SJSA1 (cell line): Measurements from ENCODE around the gene DIAPH1. TPM values are rescaled to one million over a fixed set of nuclear protein-coding genes. Genes with fewer than 3 reads are reported as not detected.
A peak's percentile ranks its signal among the peaks of the same experiment; 100 is the strongest.

Source experiments
- DNase-seq, 2 experiments: peaks; one replicate each; pipeline ENCODE4 v3.0.0-alpha.2; 2015 to 2020; ENCODE audit warnings: low spot score in 2 of 2, low read depth in 1 of 2
- H3K27ac ChIP-seq: fragments of 250-450 bp; sonication (Bioruptor Pico); 2 replicates; pipeline ENCODE4 v1.5.1; 2020; ENCODE audit warnings: mild to moderate bottlenecking, moderate library complexity
- H3K27me3 ChIP-seq: fragments of 250-450 bp; sonication (Bioruptor Pico); replicated peaks from 2 replicates; pipeline ENCODE4 v1.5.1; 2020; ENCODE audit warnings: mild to moderate bottlenecking, moderate library complexity
- H3K36me3 ChIP-seq: fragments of 250-450 bp; sonication (Bioruptor Pico); 2 replicates; pipeline ENCODE4 v1.5.1; 2020; ENCODE audit warnings: mild to moderate bottlenecking
- H3K4me1 ChIP-seq: fragments of 250-450 bp; sonication (Bioruptor Pico); replicated peaks from 2 replicates; pipeline ENCODE4 v1.6.1; 2021; ENCODE audit warnings: mild to moderate bottlenecking
- H3K4me3 ChIP-seq: fragments of 250-450 bp; sonication (Bioruptor Pico); 2 replicates; pipeline ENCODE4 v1.5.1; 2020; ENCODE audit warnings: mild to moderate bottlenecking
- H3K9me3 ChIP-seq: fragments of 250-450 bp; sonication (Bioruptor Pico); replicated peaks from 2 replicates; pipeline ENCODE4 v1.5.1; 2020; ENCODE audit warnings: mild to moderate bottlenecking
- total RNA-seq: library from RNA; depleted of rRNA; stranded (reverse); fragments of >200 nt; shearing (Covaris generic); gene quantifications from 2 replicates; pipeline ENCODE4 v1.2.3, GENCODE V29; 2014

The DIAPH1 gene
- total RNA-seq, 1 experiment from 2014 or later, result 44.5 TPM

DNA sequence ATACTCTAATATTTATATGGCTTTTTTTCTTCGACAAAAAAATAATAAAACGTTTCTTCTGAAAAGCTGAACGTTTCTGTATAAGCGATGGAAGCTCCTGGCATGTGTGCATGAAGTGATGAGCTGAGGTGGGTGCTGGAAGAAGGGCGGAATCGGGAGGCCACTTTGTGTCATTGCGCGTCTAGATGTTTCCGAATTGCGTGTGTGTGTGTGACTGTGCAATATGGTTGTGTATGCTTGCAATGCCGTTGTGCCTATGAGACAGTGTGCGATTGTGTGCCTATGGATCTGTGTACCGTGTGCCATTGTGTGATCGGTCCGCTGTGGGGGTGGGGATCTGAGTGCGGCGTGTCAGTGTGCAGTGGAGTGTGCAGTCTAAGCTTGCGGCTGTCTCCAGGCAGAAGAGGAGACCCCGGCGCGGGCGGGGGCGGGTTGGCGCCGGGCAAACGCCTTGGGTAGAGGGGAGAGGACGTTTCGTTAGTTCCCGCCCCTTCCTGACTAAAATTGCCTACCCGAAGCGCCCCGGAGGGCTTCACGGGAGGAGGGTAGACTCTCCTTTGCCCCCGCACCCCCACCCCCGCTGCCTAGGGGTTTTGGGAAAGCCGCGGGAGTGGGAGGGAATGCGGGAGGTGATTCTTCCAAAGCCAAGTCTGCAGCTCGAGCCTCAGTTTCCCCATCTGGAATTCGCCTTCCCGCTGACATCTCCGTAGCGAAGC lies 105.7 kb downstream of the DIAPH1 start:
- Histone ChIP-seq H3K27me3 (no peaks in the 10 kb centered on the region), H3K36me3 (peaks cover 49% of the 10 kb centered on the region), H3K9me3 (no peaks in the 10 kb centered on the region), H3K27ac (peak overlapping the region; percentile 68), H3K4me1 (peaks cover 60% of the 10 kb centered on the region), H3K4me3 (peak overlapping the region; percentile 3)
- DNase-seq, result no peak

DNA sequence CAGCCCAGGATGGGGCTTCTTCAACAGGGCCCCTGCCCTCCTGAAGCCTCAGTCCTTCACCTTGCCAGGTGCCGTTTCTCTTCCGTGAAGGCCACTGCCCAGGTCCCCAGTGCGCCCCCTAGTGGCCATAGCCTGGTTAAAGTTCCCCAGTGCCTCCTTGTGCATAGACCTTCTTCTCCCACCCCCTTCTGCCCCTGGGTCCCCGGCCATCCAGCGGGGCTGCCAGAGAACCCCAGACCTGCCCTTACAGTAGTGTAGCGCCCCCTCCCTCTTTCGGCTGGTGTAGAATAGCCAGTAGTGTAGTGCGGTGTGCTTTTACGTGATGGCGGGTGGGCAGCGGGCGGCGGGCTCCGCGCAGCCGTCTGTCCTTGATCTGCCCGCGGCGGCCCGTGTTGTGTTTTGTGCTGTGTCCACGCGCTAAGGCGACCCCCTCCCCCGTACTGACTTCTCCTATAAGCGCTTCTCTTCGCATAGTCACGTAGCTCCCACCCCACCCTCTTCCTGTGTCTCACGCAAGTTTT lies 106.3 kb downstream of the DIAPH1 start:
- H3K9me3 ChIP-seq, result no peaks in the 10 kb centered on the region
- peak in 1 of 2 experiments; percentile 72 for DNase-seq
- H3K27me3 ChIP-seq, result no peaks in the 10 kb centered on the region
- H3K27ac ChIP-seq, result no peak overlapping the region
- peaks cover 44% of the 10 kb centered on the region for H3K36me3 ChIP-seq
- no peak overlapping the region for H3K4me3 ChIP-seq
- peaks cover 67% of the 10 kb centered on the region for H3K4me1 ChIP-seq

DNA sequence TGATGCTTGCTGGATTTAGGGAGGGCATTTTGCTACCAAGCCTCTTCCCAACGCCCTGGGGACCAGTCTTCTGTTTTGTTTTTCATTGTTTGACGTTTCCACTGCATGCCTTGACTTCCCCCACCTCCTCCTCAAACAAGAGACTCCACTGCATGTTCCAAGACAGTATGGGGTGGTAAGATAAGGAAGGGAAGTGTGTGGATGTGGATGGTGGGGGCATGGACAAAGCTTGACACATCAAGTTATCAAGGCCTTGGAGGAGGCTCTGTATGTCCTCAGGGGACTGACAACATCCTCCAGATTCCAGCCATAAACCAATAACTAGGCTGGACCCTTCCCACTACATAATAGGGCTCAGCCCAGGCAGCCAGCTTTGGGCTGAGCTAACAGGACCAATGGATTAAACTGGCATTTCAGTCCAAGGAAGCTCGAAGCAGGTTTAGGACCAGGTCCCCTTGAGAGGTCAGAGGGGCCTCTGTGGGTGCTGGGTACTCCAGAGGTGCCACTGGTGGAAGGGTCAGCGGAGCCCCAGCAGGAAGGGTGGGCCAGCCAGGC lies 107.0 kb downstream of the DIAPH1 start:
- Histone ChIP-seq H3K9me3 (no peaks in the 10 kb centered on the region), H3K4me1 (peaks cover 71% of the 10 kb centered on the region), H3K27me3 (no peaks in the 10 kb centered on the region), H3K36me3 (peaks cover 39% of the 10 kb centered on the region), H3K4me3 (no peak overlapping the region), H3K27ac (no peak overlapping the region)
- no peak for DNase-seq

DNA sequence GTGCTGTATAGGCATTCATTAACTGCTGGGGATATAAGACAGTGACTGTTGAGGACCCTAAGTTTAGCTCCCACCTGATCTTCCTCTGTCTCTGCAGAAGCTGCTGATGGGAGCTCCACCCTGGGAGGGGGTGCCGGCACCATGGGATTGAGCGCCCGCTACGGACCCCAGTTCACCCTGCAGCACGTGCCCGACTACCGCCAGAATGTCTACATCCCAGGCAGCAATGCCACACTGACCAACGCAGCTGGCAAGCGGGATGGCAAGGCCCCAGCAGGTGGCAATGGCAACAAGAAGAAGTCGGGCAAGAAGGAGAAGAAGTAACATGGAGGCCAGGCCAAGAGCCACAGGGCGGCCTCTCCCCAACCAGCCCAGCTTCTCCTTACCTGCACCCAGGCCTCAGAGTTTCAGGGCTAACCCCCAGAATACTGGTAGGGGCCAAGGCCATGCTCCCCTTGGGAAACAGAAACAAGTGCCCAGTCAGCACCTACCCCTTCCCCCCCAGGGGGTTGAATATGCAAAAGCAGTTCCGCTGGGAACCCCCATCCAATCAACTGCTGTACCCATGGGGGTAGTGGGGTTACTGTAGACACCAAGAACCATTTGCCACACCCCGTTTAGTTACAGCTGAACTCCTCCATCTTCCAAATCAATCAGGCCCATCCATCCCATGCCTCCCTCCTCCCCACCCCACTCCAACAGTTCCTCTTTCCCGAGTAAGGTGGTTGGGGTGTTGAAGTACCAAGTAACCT lies 107.8 kb downstream of the DIAPH1 start:
- H3K27me3 ChIP-seq, result no peaks in the 10 kb centered on the region
- no peak overlapping the region for H3K27ac ChIP-seq
- no peaks in the 10 kb centered on the region for H3K9me3 ChIP-seq
- H3K4me1 ChIP-seq, result peaks cover 66% of the 10 kb centered on the region
- peaks cover 31% of the 10 kb centered on the region for H3K36me3 ChIP-seq
- H3K4me3 ChIP-seq, result no peak overlapping the region
- no peak for DNase-seq

DNA sequence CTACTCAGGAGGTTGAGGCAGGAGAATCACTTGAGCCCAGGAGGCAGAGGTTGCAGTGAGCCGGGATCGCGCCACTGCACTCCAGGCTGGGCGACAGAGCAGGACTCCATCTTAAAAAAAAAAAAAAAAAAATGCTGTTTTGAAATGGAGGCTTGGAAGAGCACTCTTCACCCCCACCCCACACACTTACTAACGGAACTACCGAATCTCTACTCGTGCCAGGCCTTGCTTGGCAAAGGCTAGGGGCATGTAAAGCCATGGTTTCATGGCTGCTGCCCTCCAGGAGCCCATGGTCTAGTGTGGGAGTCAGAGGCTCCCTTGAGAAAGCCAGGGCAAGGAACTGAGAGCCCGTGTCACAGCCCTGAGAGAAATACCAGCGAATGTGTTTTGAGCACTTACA lies 108.6 kb downstream of the DIAPH1 start:
- Histone ChIP-seq H3K27ac (no peak overlapping the region), H3K9me3 (no peaks in the 10 kb centered on the region), H3K27me3 (no peaks in the 10 kb centered on the region), H3K4me3 (no peak overlapping the region), H3K36me3 (peaks cover 29% of the 10 kb centered on the region), H3K4me1 (peaks cover 58% of the 10 kb centered on the region)
- no peak for DNase-seq

DNA sequence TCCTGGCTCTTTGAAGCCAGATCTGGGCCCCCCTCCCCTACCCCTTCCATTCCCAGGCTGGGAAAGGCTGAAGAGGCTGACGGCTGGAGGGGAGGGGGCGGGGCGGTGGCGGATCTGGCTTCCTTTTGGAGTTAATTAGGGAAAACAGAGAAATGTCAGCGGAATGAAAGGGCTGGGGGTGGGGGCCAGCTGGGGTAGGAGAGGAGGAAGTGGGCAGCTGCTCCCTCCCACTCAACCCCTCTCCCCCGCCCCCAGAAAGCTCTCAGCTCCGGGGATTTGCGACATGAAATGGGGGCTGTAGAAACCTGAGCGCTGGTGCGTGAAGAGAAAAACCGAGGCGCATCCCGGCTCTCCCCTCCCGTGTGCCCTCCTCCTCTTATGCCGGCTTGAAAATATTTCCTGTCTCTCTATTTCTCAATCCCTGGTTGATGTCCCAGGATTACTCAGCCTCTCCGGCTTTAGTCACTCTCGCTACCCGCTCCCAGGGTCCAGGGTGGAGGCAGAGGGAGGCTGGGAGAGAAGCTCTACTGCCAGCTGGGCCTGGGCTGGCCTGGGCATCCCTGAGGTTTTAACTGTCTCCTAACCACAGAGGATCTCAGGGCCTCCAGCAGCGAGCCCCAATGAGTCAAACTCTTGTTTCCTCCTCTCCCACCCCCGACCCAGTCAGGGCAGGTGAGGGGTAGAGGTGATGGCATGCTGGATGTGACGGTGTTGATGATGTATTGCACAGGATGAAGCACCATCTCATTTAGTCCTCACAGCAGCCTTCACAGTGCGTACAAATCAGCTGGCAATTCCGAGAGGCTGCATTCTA lies 109.8 kb downstream of the DIAPH1 start:
- H3K27me3 ChIP-seq, result no peaks in the 10 kb centered on the region
- H3K4me1 ChIP-seq, result peaks cover 46% of the 10 kb centered on the region
- no peak overlapping the region for H3K4me3 ChIP-seq
- peaks cover 29% of the 10 kb centered on the region for H3K36me3 ChIP-seq
- H3K9me3 ChIP-seq, result no peaks in the 10 kb centered on the region
- DNase-seq, result peak; percentile 66 to 79
- H3K27ac ChIP-seq, result peak overlapping the region; percentile 14

DNA sequence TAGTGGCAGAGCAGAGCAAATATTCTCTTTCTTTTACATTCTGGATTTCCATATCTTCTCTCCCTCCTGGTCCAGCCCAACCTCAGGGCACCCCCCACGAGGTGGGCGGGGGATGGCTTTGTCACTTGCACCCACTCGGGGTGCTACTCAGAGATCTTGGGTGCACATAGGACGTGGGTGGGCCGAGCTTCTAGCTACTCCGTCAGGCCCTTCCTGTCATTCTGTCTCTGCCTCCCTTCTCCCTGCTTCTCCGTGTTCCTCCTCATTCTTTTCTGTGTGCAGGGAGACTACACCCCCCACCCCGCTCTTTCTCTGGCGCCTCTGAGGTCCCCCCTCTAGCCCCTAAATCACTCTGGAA lies 110.4 kb downstream of the DIAPH1 start:
- peaks cover 40% of the 10 kb centered on the region for H3K4me1 ChIP-seq
- no peaks in the 10 kb centered on the region for H3K27me3 ChIP-seq
- H3K27ac ChIP-seq, result peak overlapping the region; percentile 14
- H3K36me3 ChIP-seq, result peaks cover 29% of the 10 kb centered on the region
- DNase-seq, result peak in 1 of 2 experiments; percentile 49
- no peak overlapping the region for H3K4me3 ChIP-seq
- no peaks in the 10 kb centered on the region for H3K9me3 ChIP-seq

DNA sequence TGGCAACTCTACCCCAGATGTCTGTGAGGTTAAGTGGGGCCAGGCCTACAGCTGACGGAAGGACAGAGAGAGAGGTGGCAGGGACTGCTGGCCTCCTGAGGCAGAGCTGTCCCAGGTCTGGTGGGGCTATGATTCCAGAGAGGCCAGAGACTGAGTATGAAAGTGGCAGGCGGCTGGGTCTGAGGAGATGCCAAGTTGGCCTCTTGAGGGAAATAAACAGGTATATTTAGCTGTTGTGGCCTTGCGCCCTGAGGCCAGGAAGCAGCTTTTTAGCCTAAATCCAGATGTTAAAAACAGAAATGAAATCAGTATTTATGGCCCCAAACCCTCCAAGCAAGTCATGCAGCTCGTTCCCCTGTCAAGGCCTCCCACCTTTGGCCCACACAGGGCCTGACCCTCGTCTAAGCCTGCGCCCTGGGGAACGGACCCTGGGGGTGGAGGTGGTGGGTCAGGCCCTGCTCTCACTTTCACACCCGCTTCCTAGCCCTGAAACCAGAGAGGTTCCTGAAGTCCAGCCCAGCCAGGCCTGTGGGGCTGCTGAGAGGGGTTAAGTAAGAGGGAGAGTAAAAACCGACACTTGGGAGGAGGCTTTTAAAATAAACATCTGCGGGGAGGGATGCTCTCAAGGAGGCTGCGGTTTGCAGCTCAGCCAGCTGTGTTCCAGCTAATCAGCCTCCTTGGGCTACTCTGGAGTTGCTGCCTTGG lies 111.3 kb downstream of the DIAPH1 start:
- Histone ChIP-seq H3K4me3 (no peak overlapping the region), H3K36me3 (peaks cover 20% of the 10 kb centered on the region), H3K27me3 (no peaks in the 10 kb centered on the region)

DNA sequence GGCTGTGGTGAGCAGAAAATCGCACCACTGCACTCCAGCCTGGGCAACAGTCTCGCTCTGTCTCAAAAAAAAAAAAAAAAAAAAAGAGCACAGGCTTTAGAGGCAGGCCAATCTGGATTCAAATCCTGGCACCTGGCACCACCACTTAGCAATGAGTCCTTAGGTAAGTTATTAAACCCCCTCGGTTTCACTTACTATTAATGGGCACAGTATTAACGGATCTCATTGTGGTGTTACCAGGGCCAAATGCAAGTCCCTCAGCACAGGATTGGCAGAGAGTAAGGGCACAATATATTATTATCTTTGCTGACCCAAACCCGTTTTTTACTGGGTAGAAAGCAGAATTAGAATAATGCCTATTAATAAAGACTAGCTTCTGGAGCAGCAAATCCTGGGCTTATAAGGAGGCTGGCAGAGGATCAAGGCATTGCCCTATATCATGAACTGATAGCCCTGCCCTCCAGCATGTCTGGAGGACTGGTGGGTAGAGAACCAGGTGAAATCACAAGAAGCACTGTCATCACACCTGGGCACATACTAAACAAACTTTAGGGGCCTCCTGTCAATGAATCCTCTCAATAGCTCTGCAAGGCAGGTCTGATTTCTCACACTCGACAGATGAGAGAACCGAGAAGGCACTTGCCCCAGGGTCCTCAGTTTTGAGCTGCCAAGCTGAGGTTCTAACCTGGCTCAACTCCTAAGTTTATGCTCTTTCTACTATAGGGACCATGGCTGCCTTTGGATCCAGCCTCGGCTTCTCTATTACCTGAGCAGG lies 112.2 kb downstream of the DIAPH1 start:
- Histone ChIP-seq H3K27me3 (no peaks in the 10 kb centered on the region), H3K4me3 (no peak overlapping the region), H3K4me1 (peaks cover 34% of the 10 kb centered on the region), H3K27ac (no peak overlapping the region), H3K36me3 (peaks cover 10% of the 10 kb centered on the region), H3K9me3 (no peaks in the 10 kb centered on the region)
- DNase-seq, result no peak

More for the DNA sequence above, 111.3 kb downstream of the DIAPH1 start:
- Histone ChIP-seq H3K4me1 (peaks cover 34% of the 10 kb centered on the region), H3K9me3 (no peaks in the 10 kb centered on the region), H3K27ac (no peak overlapping the region)
- DNase-seq, result peak; percentile 81 to 85

DNA sequence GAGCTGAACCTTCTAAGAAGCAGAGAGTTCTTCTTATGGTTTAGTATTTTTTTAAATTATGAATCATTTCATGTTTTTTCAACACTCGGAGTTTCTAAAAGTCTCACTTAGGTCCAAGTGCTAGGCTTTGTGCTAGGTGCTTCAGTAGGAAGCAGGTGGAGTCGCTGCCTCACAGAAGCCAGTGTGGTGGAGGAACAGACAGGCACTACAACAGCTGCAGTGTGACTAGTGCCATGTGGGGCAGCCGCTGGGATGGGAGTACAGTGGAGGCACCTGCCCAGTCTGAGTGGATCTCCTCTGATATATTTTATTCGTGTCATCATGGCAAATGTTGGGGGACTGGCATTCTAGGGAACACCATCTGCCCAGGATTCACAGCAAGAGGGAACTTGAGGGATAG lies 114.6 kb downstream of the DIAPH1 start:
- Histone ChIP-seq H3K9me3 (no peaks in the 10 kb centered on the region), H3K4me1 (peaks cover 27% of the 10 kb centered on the region), H3K27ac (no peak overlapping the region), H3K27me3 (no peaks in the 10 kb centered on the region), H3K4me3 (no peak overlapping the region), H3K36me3 (peaks cover under 1% of the 10 kb centered on the region; the same call in 1 of the 2 replicates)
- no peak for DNase-seq

DNA sequence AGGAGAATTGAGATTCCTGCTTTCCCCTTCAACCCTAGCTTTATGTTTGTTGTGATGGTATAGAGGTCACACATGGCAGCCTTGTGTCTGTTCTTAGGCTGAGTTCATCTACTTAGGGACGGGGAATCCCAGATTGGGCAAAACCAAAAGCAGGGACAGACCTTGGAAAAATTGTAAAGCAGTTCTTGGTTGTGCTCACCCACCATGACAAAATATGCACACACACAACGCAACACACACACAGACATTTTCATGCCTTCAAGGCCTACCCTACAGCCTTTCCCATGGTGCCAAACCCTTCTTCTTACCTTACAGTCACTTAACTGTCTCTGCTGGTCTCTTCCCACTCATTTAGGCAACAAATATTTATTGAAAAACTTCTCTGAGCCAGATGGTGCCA lies 115.1 kb downstream of the DIAPH1 start:
- DNase-seq, result no peak
- no peak overlapping the region for H3K4me3 ChIP-seq
- no peaks in the 10 kb centered on the region for H3K36me3 ChIP-seq
- no peaks in the 10 kb centered on the region for H3K27me3 ChIP-seq
- peaks cover 22% of the 10 kb centered on the region for H3K4me1 ChIP-seq
- no peaks in the 10 kb centered on the region for H3K9me3 ChIP-seq
- H3K27ac ChIP-seq, result no peak overlapping the region

DNA sequence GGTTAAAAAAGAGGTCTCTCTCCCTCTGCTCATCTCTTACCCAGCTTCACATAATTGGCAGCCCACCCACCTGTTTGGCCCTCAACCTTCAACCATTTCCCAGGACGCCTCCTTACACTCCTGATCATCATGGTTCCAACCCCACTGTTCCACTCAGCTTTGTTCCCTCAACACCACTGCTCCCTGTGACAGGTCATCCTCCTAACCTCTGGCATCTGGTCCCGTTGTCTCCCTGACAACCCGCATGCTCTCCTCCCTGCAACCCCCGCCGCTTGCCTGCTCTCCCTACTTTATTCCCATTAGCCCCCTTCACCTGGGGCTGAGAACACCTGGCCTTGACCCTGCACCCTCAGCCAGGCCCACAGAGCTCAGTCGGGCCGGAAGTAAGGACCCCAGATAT lies 117.0 kb downstream of the DIAPH1 start:
- no peaks in the 10 kb centered on the region for H3K36me3 ChIP-seq

More for the DNA sequence above, 117.0 kb downstream of the DIAPH1 start:
- H3K27ac ChIP-seq, result no peak overlapping the region
- no peaks in the 10 kb centered on the region for H3K9me3 ChIP-seq
- no peaks in the 10 kb centered on the region for H3K27me3 ChIP-seq
- H3K4me3 ChIP-seq, result no peak overlapping the region
- no peak for DNase-seq
- peaks cover 2% of the 10 kb centered on the region for H3K4me1 ChIP-seq
